NOMO-1 (cell line): ENCODE data around the gene SPNS2.

Experiments
- DNase-seq, 2 experiments: peaks; one replicate each; lab custom pipeline; 2025; ENCODE audit not compliant: unreplicated experiment in 2 of 2; lab: John Stamatoyannopoulos, UW

The SPNS2 gene

GRCh38 chr17:4503283-4504025 lies 4.8 kb downstream of the SPNS2 start:
- DNase-seq: no peak

- DNase-seq: peak; percentile 4 to 24
Measured at GRCh38 chr17:4504188-4504587, 5.5 kb downstream of the SPNS2 start.

GRCh38 chr17:4505187-4505586 lies 6.5 kb downstream of the SPNS2 start:
- DNase-seq: no peak

- DNase-seq: no peak
Measured at GRCh38 chr17:4506175-4506813, 7.6 kb downstream of the SPNS2 start.

- DNase-seq: no peak
Measured at GRCh38 chr17:4506892-4507291, 8.2 kb downstream of the SPNS2 start.

- DNase-seq: no peak
Measured at GRCh38 chr17:4507361-4508111, 8.9 kb downstream of the SPNS2 start.

- DNase-seq: no peak
Measured at GRCh38 chr17:4508207-4508606, 9.5 kb downstream of the SPNS2 start.

GRCh38 chr17:4509401-4509800 lies 10.7 kb downstream of the SPNS2 start:
- no peak for DNase-seq

GRCh38 chr17:4509923-4510617 lies 11.4 kb downstream of the SPNS2 start:
- no peak for DNase-seq

- no peak for DNase-seq
Measured at GRCh38 chr17:4510618-4510941, 11.9 kb downstream of the SPNS2 start.

- DNase-seq: peak; percentile 55 to 56
Measured at GRCh38 chr17:4511199-4511932, 12.7 kb downstream of the SPNS2 start.

GRCh38 chr17:4512156-4513112 lies 13.8 kb downstream of the SPNS2 start:
- DNase-seq: no peak

GRCh38 chr17:4513113-4514032 lies 14.7 kb downstream of the SPNS2 start:
- no peak for DNase-seq

- no peak for DNase-seq
Measured at GRCh38 chr17:4514206-4514605, 15.5 kb downstream of the SPNS2 start.

- DNase-seq: no peak
Measured at GRCh38 chr17:4514779-4515178, 16.1 kb downstream of the SPNS2 start.

- no peak for DNase-seq
Measured at GRCh38 chr17:4515501-4515900, 16.8 kb downstream of the SPNS2 start.

- DNase-seq: no peak
Measured at GRCh38 chr17:4516735-4517134, 18.1 kb downstream of the SPNS2 start.

- DNase-seq: no peak
Measured at GRCh38 chr17:4518901-4519300, 20.2 kb downstream of the SPNS2 start.
